Fibroblast of lung (primary cell): ENCODE results near the gene RAET1E.

ENCODE experiments used
- CTCF ChIP-seq, 2 donors: IDR thresholded peaks in 1 of 2; conservative IDR thresholded peaks in 1 of 2; 1 replicate in 1 of 2; 2 replicates in 1 of 2; pipeline ENCODE4 v1.5.1; 2011 to 2012; ENCODE audit warnings: low read length in 2 of 2, control low read depth in 1 of 2, inconsistent platforms in 1 of 2, low read depth in 1 of 2, mild to moderate bottlenecking in 1 of 2
- EZH2 ChIP-seq: IDR thresholded peaks from 2 replicates; pipeline ENCODE4 v1.5.1; 2012; ENCODE audit warnings: low read length, control low read depth, mild to moderate bottlenecking; ENCODE audit errors: missing control alignments

GRCh38 chr6:149903938-149904611, 6.2 kb upstream of the RAET1E start:
- no peak for TF ChIP-seq CTCF (conservative IDR thresholded peaks at IDR 0.05 in 1 of 2, IDR thresholded peaks at IDR 0.05 in 1 of 2; ENCODE audit: low read depth in 1 of 2, low read length in 2 of 2)
- no peak for TF ChIP-seq EZH2
